Midbrain (tissue), 1 donor: Measurements from ENCODE around the gene BTAF1.
"Not testable (repeated sequence)": the region's sequence is repeated elsewhere in the genome, so short reads cannot be mapped to it uniquely, and the experiment has no call there.

Experiments
- DNase-seq: peaks from one replicate; lab custom pipeline; 2025; lab: John Stamatoyannopoulos, UW

Gene BTAF1

DNA sequence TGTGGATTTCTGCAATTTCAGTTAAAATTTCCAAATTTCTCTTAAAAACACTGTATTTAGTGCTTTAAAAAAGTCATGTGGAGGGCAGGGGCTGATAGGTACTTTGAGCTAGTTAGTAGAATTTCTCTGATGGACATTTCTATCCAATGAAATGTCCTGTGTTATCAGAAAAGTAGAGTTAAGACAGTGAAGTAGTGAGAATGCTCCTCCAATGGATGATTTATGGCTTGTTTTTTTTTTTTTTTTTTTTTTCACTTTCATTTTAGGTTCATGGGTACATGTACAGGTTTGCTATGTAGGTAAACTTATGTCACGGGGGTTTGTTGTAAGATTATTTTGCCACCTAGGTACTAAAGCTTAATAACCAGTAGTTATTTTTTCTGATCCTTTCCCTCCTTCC is 55.0 kb downstream of the BTAF1 start:
- DNase-seq = no peak

DNA sequence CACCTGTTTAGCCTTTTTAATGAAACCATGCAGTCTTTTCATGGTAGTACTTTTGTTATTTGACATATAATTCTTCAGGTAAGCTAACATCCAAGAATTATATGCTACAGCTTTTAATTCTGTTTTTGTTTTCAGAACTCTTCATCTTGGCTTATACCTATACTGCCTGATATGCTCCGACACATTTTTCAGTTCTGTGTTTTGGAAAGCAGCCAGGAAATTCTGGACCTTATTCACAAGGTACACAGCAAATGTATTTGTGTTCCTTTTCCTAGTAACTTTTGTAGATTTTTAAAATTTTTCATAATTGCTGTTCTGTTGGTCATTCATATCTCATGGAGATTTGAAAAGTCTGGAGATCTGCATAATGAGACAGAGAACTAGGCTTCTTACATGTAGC is 56.7 kb downstream of the BTAF1 start:
- no peak for DNase-seq

DNA sequence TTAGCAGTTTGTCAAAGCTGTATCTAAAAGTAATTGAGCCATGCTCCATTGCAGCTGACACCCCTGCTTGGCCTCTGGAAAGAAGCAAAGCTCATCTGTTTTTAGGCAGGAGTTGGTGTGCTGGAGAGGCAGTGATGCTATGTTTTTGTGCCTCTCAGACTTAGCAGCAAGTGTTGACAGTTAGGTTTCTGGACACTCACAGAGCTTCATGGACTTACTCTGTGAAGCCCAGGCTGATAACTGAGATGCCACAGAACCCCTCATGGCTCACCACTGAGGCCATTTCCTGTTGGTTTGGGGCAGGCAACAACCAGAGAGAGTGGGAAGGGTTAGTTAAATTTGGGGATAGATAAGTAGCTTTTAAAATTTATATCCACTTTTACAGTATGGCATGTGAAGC is 59.8 kb downstream of the BTAF1 start:
- DNase-seq = no peak

- no peak for DNase-seq
These were observed 63.9 kb downstream of the BTAF1 start for GRCh38 chr10:91987397-91988037.

DNA sequence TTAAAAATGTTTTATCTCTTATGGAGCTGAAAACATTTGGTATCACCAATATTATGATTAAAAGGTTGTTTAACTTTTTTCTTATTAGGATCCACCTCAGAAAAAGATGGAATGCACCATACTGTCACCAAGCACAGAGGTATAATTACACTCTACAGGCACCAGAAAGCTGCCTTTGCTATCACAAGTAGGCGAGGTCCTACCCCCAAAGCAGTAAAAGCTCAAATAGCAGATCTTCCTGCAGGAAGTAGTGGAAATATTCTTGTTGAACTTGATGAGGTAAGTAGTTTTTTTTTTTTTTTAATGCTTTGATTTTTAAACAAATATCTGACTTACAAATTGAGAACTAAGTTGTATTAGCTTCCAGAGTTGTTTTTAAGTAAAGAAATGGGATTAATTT is 68.5 kb downstream of the BTAF1 start:
- DNase-seq = no peak

DNA sequence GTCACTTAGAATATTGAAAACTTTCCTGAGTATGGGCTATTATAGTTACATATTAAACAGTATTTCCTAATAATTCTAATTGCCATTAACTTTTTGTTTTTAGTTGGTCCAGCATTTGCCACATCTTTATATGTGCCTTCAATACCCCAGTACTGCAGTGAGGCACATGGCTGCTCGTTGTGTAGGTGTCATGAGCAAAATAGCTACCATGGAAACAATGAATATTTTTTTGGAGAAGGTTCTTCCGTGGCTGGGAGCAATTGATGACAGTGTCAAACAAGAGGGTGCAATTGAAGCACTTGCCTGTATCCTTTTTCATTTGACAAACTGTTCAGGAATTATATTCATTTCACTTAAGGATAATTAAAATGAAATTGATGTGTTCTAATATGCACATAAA is 72.7 kb downstream of the BTAF1 start:
- DNase-seq = no peak

DNA sequence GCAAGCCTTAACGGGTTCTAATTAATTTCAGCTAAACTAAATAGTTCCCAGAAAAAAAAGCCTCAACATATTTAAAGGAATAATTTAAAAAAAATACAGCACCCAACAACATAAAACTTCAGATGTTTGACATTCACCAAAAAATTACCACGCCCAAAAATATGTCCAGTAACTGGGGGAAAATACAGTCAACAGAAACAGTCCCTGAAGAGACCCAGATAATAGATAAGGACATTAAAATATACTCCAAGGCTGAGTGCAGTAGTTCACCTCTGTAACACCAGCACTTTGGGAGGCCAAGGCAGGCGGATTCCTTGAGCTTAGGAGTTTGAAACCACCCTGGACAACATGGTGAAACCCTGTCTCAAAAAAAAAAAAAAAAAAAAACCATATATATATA is 78.0 kb downstream of the BTAF1 start:
- DNase-seq = no peak

DNA sequence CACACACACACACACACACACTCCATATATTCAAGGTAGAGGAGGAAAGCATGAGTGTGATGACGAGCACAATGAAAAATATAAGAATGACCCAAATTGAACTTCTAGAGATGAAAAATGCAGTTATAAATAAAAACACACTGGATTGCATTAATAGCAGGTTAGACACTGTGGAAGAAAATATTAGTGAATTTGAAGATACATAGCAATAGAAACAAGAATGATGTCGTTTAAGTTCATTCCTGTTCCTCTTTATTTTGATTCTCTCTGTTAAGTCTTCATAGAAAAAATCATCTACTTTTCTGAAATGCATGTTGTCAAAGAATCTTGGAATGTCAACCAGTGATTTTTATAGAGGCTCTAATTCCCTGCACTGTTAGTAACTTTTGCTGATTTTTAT is 78.4 kb downstream of the BTAF1 start:
- DNase-seq = no peak

- DNase-seq = no peak
These were observed 79.7 kb downstream of the BTAF1 start for GRCh38 chr10:92003258-92003657.

DNA sequence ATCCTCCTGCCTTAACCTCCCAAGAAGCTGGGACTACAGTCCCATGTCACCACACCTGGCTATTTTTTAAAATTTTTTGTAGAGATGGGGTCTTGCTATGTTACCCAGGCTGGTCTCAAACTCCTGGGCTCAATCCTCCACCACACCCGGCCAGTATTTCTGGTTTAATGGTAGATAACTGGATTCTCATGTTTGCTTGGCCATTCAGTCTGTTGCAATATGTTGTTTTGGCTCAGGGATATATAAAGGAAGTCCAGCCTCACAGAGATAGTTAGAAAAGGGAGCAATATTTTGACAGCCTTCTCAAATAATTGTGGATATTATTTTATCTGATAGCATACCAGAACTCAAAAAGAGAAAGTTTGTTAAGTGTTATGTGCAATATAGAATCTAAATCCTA is 82.4 kb downstream of the BTAF1 start:
- DNase-seq = no peak

GRCh38 chr10:92009445-92009844 is 85.9 kb downstream of the BTAF1 start:
- DNase-seq = no peak

DNA sequence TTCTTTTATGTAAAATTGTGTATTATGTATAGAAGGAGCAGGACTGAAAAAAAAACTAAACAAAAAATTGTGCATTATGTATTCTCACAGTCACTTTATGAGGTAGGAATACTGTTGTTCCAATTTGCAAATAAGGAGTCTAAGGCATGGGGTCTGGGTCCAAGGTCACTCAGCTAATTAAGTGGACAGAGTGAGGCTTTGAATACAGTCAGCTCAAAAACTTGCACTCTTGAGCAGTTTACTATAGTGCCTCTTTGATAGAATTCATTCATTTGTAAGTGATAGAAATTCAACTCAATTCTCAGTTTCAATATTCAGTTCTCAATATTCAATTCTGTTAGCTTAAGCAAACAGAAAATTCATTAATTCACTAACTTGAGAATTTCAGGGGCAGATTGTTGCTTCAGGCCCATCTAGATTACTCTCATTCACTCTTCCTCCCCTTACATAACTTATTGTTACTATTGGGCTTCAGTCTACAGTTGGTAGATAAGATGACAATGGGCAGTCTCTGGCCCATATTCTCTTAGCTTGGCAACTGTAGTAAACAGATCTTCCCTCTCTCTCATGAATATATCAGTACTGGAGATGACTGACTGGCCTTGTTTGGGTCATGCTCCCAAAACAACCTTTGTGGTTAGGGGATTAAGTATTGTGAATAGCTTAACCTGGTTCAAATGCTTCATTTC is 86.6 kb downstream of the BTAF1 start:
- DNase-seq = no peak

DNA sequence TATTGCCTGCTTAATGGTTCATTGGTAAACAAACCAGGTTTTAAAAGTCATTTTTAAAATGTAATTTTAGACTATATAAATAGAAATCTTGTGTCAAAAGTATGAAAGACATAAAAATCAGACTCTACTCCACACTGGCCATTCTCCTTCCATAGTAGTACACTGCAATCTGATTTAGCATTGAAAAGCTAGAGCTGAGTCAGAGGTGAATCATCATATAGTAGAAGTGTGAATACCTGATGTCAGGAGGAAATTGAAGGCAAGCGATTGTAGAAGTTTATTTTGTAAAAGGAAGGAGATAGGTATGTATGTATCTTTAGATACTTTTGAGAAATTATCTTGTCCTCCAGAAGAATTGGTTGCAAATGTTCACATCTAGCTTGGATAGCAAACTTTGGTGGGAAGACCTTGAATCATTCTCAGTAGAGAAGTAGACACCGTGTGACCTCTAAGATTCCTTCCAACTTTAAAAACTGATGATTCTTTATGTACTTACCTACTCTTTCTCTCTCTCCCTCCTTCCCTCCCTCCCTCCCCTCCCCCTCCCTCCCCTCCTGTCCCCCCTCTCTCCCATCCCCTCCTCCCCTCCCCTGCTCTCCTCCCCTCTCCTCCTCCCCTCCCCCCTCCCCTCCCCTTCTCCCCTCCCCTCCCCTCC is 88.1 kb downstream of the BTAF1 start:
- DNase-seq = no peak

DNA sequence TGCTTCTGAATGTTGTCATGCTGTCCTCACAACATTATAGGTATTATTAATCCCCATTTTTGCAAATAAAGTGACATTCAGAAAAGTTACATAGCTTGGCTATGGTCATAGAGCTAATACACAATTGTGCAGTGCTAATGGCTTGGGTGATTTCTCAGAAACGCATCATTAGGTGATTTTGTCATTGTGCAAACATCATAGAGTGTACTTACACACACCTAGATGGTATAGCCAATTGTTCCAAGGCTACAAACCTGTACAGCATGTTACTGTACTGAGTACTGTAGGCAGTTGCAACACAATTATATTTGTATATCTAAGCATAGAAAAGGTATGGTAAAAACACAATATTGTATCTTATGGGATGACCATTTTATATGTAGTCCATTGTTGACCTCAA is 91.0 kb downstream of the BTAF1 start:
- no peak for DNase-seq

- DNase-seq = no peak
These were observed 101.1 kb downstream of the BTAF1 start for GRCh38 chr10:92024700-92025099.

- not testable (repeated sequence) for DNase-seq
These were observed 101.8 kb downstream of the BTAF1 start for GRCh38 chr10:92025340-92025739.

- no peak for DNase-seq
These were observed 103.6 kb downstream of the BTAF1 start for GRCh38 chr10:92027141-92027540.

GRCh38 chr10:92031580-92031979 is 108.0 kb downstream of the BTAF1 start:
- no peak for DNase-seq

DNA sequence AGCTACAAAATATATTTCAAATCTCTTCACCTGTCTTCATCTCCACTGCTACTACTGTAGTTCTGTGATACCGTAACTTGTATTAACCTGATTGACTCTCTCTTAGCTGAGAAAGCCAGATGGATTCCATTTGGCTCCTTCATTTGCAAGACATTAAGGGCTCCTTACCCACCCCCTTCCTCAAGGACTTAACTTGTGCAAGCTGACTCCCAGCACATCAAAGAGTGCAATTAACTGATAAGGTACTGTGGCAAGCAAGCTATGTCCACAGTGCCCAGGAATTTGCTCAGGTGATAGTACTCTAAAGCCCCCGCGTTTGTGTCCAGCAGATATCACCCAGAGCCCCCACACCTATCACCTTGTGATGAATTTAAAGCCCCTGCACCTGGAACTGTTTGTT is 109.5 kb downstream of the BTAF1 start:
- not testable (repeated sequence) for DNase-seq

DNA sequence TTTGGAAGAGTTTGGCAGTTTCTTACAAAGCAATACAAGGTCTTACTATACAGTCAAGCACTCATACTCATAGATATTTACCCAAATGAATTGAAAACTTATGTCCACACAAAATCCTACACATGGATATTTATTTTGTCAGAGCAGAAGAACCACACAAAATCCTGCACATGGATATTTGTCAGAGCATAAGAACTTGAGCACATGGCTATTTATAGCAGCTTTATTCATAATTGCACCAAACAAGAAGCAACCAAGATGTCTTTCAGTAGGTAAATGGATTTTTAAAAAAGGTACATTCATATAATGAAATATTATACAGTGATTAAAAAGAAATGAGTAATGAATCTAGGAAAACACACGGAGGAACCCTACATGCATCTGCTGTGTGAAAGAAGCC is 115.4 kb downstream of the BTAF1 start:
- no peak for DNase-seq

GRCh38 chr10:92042541-92042940 is 119.0 kb downstream of the BTAF1 start:
- DNase-seq = no peak

- DNase-seq = no peak
These were observed 122.1 kb downstream of the BTAF1 start for GRCh38 chr10:92045641-92046106.

- DNase-seq = no peak
These were observed 123.6 kb downstream of the BTAF1 start for GRCh38 chr10:92047215-92047614.
